Measurements from ENCODE around the gene PSMA8.
"Not testable (repeated sequence)": the region's sequence is repeated elsewhere in the genome, so short reads cannot be mapped to it uniquely, and the experiment has no call there.

PSMA8 gene

DNA sequence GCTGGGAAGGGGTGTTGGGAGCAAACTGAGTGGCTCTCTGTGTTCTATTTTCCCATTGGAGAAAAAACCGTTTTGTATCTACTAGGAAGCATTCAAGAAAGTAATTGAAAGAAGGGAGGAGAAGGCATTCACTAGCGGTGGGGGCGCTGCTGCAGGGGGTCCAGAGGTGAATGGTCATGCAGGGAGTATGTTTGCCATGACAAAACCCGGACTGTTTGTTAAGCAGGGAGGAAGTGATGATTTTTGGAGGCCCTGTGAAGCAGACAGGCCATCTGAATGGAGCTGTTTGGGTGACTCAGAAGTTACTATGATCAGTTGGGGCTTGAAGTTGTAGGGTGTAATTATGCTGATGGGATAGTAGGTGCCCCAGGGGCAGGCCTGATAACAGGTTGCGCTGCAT, 99.5 kb downstream of the PSMA8 start:
- no peak for DNase-seq (ENCODE audit: low read depth)

DNA sequence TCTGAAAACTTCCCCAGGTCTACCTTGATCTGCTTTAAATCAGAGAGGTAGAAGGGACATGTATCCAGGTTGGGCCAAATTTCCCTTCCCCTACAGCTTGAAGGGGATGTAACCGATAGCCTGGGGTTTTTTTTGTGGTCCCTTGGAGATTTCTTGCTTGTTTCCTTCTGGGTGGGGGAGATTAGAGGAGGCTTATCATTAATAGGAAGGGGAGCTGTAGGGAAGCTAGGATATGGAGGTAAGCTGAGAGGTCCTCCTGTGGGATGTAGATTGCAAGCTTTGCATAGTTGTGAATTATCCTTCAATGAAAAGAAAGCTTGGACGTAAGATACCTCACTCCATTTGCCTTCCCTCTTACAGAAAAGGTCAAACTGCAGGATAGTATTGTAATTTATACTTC, 103.7 kb downstream of the PSMA8 start:
- DNase-seq (ENCODE audit: low read depth), result not testable (repeated sequence)

DNA sequence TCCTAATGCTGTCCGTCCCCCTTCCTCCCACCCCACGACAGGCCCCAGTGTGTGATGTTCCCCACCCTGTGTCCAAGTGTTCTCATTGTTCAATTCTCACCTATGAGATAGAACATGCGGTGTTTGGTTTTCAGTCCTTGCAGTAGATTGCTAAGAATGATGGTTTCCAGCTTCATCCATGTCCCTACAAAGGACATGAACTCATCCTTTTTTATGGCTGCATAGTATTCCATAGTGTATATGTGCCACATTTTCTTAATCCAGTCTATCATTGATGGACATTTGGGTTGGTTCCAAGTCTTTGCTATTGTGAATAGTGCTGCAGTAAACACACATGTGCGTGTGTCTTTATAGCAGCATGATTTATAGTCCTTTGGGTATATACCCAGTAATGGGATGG, 105.0 kb downstream of the PSMA8 start:
- not testable (repeated sequence) for DNase-seq (ENCODE audit: low read depth)

DNA sequence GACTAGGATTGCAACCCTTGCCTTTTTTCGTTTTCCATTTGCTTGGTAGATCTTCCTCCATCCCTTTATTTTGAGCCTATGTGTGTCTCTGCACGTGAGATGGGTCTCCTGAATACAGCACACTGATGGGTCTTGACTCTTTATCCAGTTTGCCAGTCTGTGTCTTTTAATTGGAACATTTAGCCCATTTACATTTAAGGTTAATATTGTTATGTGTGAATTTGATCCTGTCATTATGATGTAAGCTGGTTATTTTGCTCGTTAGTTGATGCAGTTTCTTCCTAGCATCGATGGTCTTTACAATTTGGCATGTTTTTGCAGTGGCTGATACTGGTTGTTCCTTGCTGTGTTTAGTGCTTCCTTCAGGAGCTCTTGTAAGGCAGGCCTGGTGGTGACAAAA, 108.7 kb downstream of the PSMA8 start:
- DNase-seq (ENCODE audit: low read depth), result not testable (repeated sequence)
